Pons (tissue), 1 donor: ENCODE measurements around the gene TMEM184C.

ENCODE experiments used
- DNase-seq: peaks from one replicate; pipeline ENCODE4 v3.0.0-alpha.2; 2016; ENCODE audit warnings: low spot score

Gene TMEM184C

GRCh38 chr4:147655639-147656038, 38.4 kb downstream of the TMEM184C start:
- DNase-seq = no peak

- DNase-seq = no peak
These were observed 41.3 kb downstream of the TMEM184C start for GRCh38 chr4:147658501-147658900.

GRCh38 chr4:147674073-147674472, 56.9 kb downstream of the TMEM184C start:
- no peak for DNase-seq

GRCh38 chr4:147674496-147674895, 57.3 kb downstream of the TMEM184C start:
- no peak for DNase-seq

- DNase-seq = no peak
These were observed 60.9 kb downstream of the TMEM184C start for GRCh38 chr4:147678106-147678505.

GRCh38 chr4:147678796-147679549, 61.8 kb downstream of the TMEM184C start:
- DNase-seq = no peak

- DNase-seq = peak; percentile 9
These were observed 65.6 kb downstream of the TMEM184C start for GRCh38 chr4:147682755-147683154.

- peak; percentile 42 for DNase-seq
These were observed 66.0 kb downstream of the TMEM184C start for GRCh38 chr4:147683188-147683591.

- peak; percentile 81 for DNase-seq
These were observed 66.8 kb downstream of the TMEM184C start, which contains the start of gene PRMT9 for GRCh38 chr4:147683717-147684700. PRMT9 (minus strand) TSS chr4:147684163; CDS start chr4:147683987, 176 bp downstream.

GRCh38 chr4:147689067-147689466, 71.9 kb downstream of the TMEM184C start:
- no peak for DNase-seq

- no peak for DNase-seq
These were observed 74.6 kb downstream of the TMEM184C start for GRCh38 chr4:147691820-147692219.

GRCh38 chr4:147693218-147693617, 76.0 kb downstream of the TMEM184C start:
- DNase-seq = no peak

- DNase-seq = no peak
These were observed 79.7 kb downstream of the TMEM184C start for GRCh38 chr4:147696866-147697265.

GRCh38 chr4:147704846-147705245, 87.6 kb downstream of the TMEM184C start:
- DNase-seq = no peak

- peak; percentile 73 for DNase-seq
These were observed 90.9 kb downstream of the TMEM184C start for GRCh38 chr4:147707892-147708672.

- no peak for DNase-seq
These were observed 92.8 kb downstream of the TMEM184C start for GRCh38 chr4:147709999-147710398.

GRCh38 chr4:147714575-147715401, 97.6 kb downstream of the TMEM184C start:
- no peak for DNase-seq

GRCh38 chr4:147717878-147718277, 100.7 kb downstream of the TMEM184C start:
- DNase-seq = no peak
